Dendritic cell treated with granulocyte-macrophage colony-stimulating factor and Interleukin-4, amounts not matched to agents 40 ng/mL and 50 ng/mL, for 4 days (primary cell): ENCODE results near the gene ANKRD52.

ENCODE experiments used
- H3K27ac Mint-ChIP-seq: one replicate; pipeline ENCODE4 v1.8.0; 2022; ENCODE audit warnings: mild to moderate bottlenecking, mixed read lengths
- H3K27me3 Mint-ChIP-seq: one replicate; pipeline ENCODE4 v1.8.0; 2022; ENCODE audit warnings: mild to moderate bottlenecking, mixed read lengths
- H3K36me3 Mint-ChIP-seq: one replicate; pipeline ENCODE4 v1.8.0; 2022; ENCODE audit warnings: low read depth, mixed read lengths
- H3K4me1 Mint-ChIP-seq: one replicate; pipeline ENCODE4 v1.8.0; 2022; ENCODE audit warnings: low read depth, mixed read lengths
- H3K4me3 Mint-ChIP-seq: one replicate; pipeline ENCODE4 v1.8.0; 2022; ENCODE audit warnings: mild to moderate bottlenecking, moderate library complexity, mixed read lengths
- H3K9me3 Mint-ChIP-seq: one replicate; pipeline ENCODE4 v1.8.0; 2022; ENCODE audit warnings: mixed read lengths
- intact Hi-C: fragments of 100-400 bp; cut with micrococcal nuclease; formaldehyde crosslinking; loops from one replicate; pipeline ENCODE4 v1.15.0; 2022

The ANKRD52 gene

DNA sequence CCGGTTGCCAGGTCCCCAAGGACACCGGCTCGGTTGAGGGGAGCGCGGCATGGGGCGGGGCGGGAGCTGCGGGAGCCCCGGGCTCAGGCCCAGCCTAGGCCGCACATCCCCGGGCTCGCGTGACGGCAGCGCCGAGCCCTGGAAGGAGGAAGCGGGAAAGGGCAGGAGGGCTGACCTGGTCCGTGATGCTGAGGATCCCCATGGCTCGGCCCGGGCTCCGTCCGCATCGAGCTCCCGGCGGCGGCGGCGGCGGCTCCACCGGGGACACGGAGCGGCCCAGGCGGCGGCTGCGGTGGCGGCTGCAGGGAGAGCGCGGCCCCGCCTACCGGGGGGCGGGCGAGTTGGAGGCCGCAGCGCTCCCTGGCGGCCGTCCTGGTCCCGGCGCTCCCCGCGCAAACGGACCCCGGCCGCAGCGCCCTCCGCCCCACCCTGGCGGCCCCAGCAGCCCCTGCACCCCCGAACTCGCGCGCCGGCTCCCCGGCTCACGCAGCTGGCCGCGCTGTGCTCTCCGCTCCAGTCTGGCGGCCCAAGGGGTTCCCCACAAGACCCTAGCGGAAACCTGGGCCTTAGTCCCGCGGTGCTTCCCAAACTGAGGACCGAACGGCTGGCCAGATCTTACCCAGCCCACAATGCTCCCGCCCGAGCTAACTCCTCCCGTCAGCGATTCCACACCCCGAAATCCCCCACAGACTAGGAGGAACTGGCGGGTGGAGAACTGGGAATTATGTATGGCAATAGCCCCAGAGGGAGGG is at the start of gene ANKRD52:
ANKRD52 (minus strand) TSS at position 317 of the 752 bp plus-strand sequence; CDS start at position 202, 115 bp downstream.
- H3K4me1 Mint-ChIP-seq = peaks cover 18% of the 10 kb centered on the region
- intact Hi-C loops = loop anchor here (2.0 to 5.0 kb wide), 2 partner anchors 36 to 65 kb away; partner anchors contain the start of genes NABP2 and RNF41
- H3K27ac Mint-ChIP-seq = peak within 1 kb of the TSS; percentile 86
- no peaks in the 10 kb centered on the region for H3K9me3 Mint-ChIP-seq
- no peaks in the 10 kb centered on the region for H3K27me3 Mint-ChIP-seq
- peak within 1 kb of the TSS; percentile 87 for H3K4me3 Mint-ChIP-seq
- H3K36me3 Mint-ChIP-seq = peaks cover 43% of the 10 kb centered on the region

DNA sequence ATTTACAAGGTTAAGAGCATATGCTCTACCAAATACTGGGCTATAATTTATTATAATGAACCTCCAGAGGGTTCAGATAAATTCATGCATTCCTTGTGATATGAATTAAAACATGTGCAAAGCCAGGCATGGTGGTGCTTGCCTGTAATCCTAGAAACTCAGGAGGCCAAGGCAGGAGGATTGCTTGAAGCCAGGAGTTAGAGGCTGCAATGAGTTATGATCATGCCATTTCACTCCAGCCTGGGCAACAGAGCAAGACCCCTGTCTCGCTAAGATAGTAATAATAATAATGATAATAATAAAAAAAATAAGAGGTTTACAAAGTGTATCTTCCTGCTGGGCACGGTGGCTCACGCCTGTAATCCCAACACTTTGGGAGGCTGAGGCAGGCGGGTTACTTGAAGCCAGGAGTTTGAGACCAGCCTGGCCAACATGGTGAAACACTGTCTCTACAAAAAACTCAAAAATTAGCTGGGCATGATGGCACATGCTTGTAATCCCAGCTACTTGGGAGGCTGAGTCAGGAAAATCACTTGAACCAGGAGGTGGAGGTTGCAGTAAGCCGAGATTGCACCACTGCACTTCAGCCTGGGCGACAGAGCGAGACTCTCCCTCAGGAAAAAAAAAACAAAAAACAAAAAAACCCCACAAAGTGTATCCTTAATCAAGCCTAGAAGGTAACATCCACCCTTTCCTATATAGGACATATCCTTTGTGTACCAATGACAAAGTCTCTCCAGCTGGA is 49.2 kb upstream of the ANKRD52 start:
- Mint-ChIP-seq H3K27ac (no peak overlapping the region), H3K4me3 (no peak overlapping the region), H3K9me3 (no peaks in the 10 kb centered on the region), H3K4me1 (peaks cover 14% of the 10 kb centered on the region), H3K36me3 (peaks cover 46% of the 10 kb centered on the region), H3K27me3 (no peaks in the 10 kb centered on the region)
- intact Hi-C loops = no loop called here

- Mint-ChIP-seq H3K27ac (no peak overlapping the region), H3K36me3 (peaks cover 34% of the 10 kb centered on the region), H3K4me1 (peaks cover 25% of the 10 kb centered on the region), H3K4me3 (no peak overlapping the region), H3K27me3 (no peaks in the 10 kb centered on the region), H3K9me3 (no peaks in the 10 kb centered on the region)
- intact Hi-C loops = no loop called here
Measured at GRCh38 chr12:56304872-56305590, 46.8 kb upstream of the ANKRD52 start.

DNA sequence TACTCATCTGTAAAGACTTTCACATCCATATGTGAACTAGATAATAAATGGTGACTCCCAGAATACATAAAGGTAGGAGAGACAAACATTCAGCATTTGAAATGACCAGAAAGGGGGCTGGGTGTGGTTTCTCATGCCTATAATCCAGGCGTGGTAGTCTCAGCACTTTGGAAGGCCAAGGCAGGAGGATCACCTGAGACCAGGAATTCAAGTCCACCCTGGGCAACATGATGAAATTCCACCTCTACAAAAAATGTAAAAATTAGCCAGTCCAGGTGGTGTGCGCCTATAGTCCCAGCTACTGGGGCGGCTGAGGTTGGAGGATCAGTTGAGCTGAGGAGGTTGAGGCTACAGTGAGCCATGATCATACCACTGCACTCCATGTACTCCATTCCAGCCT is 46.1 kb upstream of the ANKRD52 start:
- no peaks in the 10 kb centered on the region for H3K9me3 Mint-ChIP-seq
- H3K4me1 Mint-ChIP-seq = peaks cover 21% of the 10 kb centered on the region
- no peak overlapping the region for H3K4me3 Mint-ChIP-seq
- peaks cover 34% of the 10 kb centered on the region for H3K36me3 Mint-ChIP-seq
- no peaks in the 10 kb centered on the region for H3K27me3 Mint-ChIP-seq
- no peak overlapping the region for H3K27ac Mint-ChIP-seq
- intact Hi-C loops = no loop called here

DNA sequence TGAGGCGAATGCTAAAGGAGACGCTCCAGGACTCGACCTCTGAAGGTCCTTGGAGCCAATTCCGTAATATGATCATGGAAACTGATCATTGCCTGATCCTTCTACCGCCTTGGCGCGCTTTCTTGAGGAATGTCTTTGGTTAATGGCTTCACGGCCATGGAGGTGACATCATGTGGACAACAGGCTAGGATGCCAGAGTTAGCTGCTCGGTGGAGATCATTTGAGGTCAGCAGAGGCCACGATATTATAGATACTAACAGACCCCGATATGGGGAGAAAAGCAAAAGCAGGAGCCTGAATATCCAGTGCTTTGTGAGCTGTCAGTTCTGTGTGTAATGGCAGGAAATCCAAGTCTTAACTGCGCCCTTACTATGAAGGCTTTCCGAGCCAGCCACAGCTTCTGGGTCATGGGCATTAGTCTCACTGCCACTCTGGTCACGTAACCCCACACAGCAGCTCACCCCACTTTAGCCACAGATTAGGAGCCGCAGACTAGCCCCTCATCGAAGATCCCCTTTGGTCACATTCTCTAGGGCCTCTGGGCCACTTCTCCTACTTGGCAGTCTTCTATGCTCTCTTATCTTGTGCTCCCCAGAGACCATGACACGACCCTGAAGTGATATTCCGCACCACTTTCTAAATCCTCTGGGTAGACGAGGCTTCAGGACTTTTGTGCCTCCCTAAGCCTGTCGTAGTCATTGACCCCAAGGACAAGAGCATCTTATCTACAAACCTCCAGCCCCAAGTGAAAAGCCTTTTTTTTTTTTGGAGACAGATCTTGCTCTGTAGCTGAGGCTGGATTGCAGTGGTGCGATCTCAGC is 42.7 kb upstream of the ANKRD52 start:
- peak overlapping the region; percentile 95 for H3K4me3 Mint-ChIP-seq
- peaks cover 54% of the 10 kb centered on the region for H3K4me1 Mint-ChIP-seq

DNA sequence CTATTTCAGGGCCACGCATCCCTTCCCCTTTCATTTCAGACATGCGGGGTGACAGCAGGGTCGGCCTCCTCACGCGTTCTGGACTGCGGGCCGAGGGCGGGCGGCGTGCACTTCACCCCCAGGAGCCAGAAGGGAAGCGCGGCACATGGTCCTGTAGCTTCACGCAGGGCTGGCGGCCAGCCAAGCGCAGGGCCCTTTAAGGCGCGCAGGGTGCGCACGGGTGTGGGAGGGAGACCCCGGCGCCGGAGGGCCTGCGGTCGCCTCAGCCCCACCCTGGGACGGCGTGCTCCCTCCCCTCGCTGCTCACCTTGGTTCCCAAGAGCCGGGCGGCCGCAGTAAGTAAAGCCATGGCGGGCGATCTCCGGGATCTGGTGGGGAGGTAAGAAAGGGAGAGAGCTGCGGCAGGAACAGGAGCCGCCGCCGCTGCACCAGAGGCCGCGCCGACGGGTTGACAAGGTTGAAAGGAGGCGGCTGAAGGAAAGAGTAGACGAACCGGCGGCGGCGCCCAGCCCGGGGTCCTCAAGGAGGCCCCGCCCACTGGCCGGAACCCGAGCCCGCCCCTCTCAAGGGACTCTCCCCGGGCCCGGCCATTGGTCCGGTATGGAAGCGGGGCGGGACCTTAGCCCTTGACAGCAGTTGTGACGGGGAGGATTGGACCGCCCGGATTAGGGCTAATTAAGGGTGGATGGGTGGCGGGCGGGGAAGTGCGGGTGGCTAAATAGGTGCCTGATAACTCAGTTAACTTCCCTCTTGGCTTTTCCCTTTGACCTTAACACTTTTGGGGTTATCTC is 41.9 kb upstream of the ANKRD52 start, which contains the start of gene CS:
CS (minus strand) TSS at position 478 of the 791 bp plus-strand sequence; CDS start at position 349, 129 bp downstream.
- intact Hi-C loops = loop anchor here (1.0 kb wide), 2 partner anchors 16 to 33 kb away; no protein-coding TSS in a partner anchor
- peak within 1 kb of the TSS; percentile 95 for H3K4me3 Mint-ChIP-seq
- no peaks in the 10 kb centered on the region for H3K9me3 Mint-ChIP-seq
- peaks cover 54% of the 10 kb centered on the region for H3K4me1 Mint-ChIP-seq
- H3K36me3 Mint-ChIP-seq = peaks cover 44% of the 10 kb centered on the region
- H3K27ac Mint-ChIP-seq = peak within 1 kb of the TSS; percentile 99
- H3K27me3 Mint-ChIP-seq = no peaks in the 10 kb centered on the region

More for the DNA sequence above, 42.7 kb upstream of the ANKRD52 start:
- H3K36me3 Mint-ChIP-seq = peaks cover 52% of the 10 kb centered on the region
- no peaks in the 10 kb centered on the region for H3K27me3 Mint-ChIP-seq
- H3K9me3 Mint-ChIP-seq = no peaks in the 10 kb centered on the region
- peak overlapping the region; percentile 99 for H3K27ac Mint-ChIP-seq
- intact Hi-C loops = loop anchor here (1.0 kb wide), 2 partner anchors 15 to 34 kb away; no protein-coding TSS in a partner anchor

- H3K4me3 Mint-ChIP-seq = peak overlapping the region; percentile 95
- H3K36me3 Mint-ChIP-seq = peaks cover 41% of the 10 kb centered on the region
- H3K27me3 Mint-ChIP-seq = no peaks in the 10 kb centered on the region
- intact Hi-C loops = no loop called here
- peaks cover 54% of the 10 kb centered on the region for H3K4me1 Mint-ChIP-seq
- H3K27ac Mint-ChIP-seq = peak overlapping the region; percentile 99
- no peaks in the 10 kb centered on the region for H3K9me3 Mint-ChIP-seq
Measured at GRCh38 chr12:56299308-56299852, 41.2 kb upstream of the ANKRD52 start.

- no peaks in the 10 kb centered on the region for H3K27me3 Mint-ChIP-seq
- H3K9me3 Mint-ChIP-seq = no peaks in the 10 kb centered on the region
- H3K4me3 Mint-ChIP-seq = peak overlapping the region; percentile 95
- peaks cover 46% of the 10 kb centered on the region for H3K36me3 Mint-ChIP-seq
- intact Hi-C loops = no loop called here
- peak overlapping the region; percentile 99 for H3K27ac Mint-ChIP-seq
- peaks cover 58% of the 10 kb centered on the region for H3K4me1 Mint-ChIP-seq
Measured at GRCh38 chr12:56298828-56299227, 40.6 kb upstream of the ANKRD52 start.

DNA sequence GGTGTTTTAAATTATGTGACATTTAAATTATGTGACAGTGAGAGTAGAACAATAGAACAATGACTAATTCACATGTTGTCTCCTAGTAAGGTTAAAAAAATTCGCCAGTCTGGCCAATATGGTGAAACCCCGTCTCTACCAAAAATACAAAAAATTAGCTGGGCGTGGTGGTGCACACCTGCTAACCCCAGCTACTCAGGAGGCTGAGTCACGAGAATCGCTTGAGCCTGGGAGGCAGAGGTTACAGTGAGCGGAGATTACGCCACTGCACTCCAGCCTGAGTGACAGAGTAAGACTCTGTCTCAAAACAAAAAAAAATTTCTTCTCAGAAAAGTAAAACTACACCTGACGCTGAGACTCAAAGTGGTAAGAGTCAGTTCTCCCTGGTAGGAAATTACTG is 39.2 kb upstream of the ANKRD52 start:
- no peaks in the 10 kb centered on the region for H3K9me3 Mint-ChIP-seq
- peak overlapping the region; percentile 34 for H3K27ac Mint-ChIP-seq
- intact Hi-C loops = no loop called here
- H3K4me3 Mint-ChIP-seq = peak overlapping the region; percentile 26
- H3K27me3 Mint-ChIP-seq = no peaks in the 10 kb centered on the region
- H3K36me3 Mint-ChIP-seq = peaks cover 54% of the 10 kb centered on the region
- peaks cover 64% of the 10 kb centered on the region for H3K4me1 Mint-ChIP-seq

- intact Hi-C loops = no loop called here
- Mint-ChIP-seq H3K9me3 (no peaks in the 10 kb centered on the region), H3K36me3 (peaks cover 61% of the 10 kb centered on the region), H3K27ac (no peak overlapping the region), H3K4me3 (no peak overlapping the region), H3K4me1 (peaks cover 56% of the 10 kb centered on the region), H3K27me3 (no peaks in the 10 kb centered on the region)
Measured at GRCh38 chr12:56296295-56296694, 38.1 kb upstream of the ANKRD52 start.

DNA sequence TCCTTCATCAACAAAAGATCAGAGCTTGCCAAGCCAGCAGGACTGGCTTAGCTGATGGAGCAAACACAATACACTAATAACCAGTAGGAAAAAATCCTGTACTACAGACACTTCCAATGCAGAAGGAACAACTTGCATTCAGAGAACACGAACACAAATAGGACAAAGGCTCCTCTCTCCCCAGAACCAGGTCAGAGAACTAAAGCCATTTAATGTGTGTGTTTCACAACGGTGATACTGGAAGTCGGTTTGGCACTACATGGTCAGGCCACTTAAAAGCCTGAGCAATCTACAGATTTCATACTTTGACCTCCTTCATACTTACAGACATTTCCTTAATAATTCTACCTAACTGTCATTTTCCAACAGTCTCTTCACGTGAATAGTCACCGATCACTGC is 35.6 kb upstream of the ANKRD52 start:
- peaks cover 44% of the 10 kb centered on the region for H3K4me1 Mint-ChIP-seq
- no peaks in the 10 kb centered on the region for H3K27me3 Mint-ChIP-seq
- H3K9me3 Mint-ChIP-seq = no peaks in the 10 kb centered on the region
- H3K27ac Mint-ChIP-seq = no peak overlapping the region
- no peak overlapping the region for H3K4me3 Mint-ChIP-seq
- H3K36me3 Mint-ChIP-seq = peaks cover 66% of the 10 kb centered on the region
- intact Hi-C loops = no loop called here

GRCh38 chr12:56288705-56289387 is 30.7 kb upstream of the ANKRD52 start:
- Mint-ChIP-seq H3K27me3 (no peaks in the 10 kb centered on the region), H3K4me1 (peaks cover 12% of the 10 kb centered on the region), H3K9me3 (no peaks in the 10 kb centered on the region), H3K36me3 (peaks cover 81% of the 10 kb centered on the region), H3K27ac (no peak overlapping the region), H3K4me3 (no peak overlapping the region)
- intact Hi-C loops = no loop called here
